ENCODE results near the gene PROCA1.

PROCA1 gene

GRCh38 chr17:28704219-28704858 lies 7.3 kb downstream of the PROCA1 start:
- DNase-seq (ENCODE audit: low spot score in 2 of 2) (no peak), ATAC-seq (replicated peaks; ENCODE audit: extremely low read depth, poor library complexity, severe bottlenecking) (no peak)
- Mint-ChIP-seq H3K27ac (ENCODE audit: low read depth) (no peak overlapping the region), H3K4me3 (no peak overlapping the region), H3K4me1 (no peaks in the 10 kb centered on the region), H3K9me3 (no peaks in the 10 kb centered on the region), H3K36me3 (ENCODE audit: insufficient read depth) (peaks cover 24% of the 10 kb centered on the region), H3K27me3 (no peaks in the 10 kb centered on the region)

DNA sequence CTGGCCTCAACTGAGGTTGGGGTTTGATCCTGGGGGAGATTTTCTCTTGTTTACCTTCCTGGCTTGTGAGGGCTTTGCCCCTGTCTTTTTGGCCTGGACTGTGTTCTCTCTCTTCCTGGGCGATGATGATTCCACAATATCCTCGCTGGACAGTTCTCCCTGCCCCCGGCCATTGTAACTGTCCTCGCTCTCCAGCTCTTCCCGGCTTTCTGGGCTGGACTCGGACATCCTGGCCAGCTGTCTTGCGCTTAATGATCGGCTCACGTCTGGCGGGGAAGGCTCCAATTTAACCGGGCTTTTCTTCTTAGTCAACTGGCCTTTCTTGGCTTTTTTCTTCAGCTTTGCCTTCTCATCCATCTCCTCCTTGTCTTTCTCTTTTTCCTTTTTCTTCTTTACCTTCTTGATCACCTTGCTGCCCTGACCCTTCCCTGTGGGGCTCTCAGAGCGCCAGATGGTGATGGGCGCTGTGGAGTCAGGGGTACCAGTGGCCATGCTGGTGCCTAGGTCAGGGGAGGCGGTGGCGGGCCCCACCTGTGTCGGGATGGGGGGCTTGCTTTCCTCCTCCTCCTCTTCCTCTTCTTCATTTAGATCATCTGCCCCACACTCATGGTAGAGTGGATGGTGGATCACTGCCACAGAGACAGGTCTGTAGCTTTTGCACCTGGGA lies 8.0 kb downstream of the PROCA1 start:
- Mint-ChIP-seq H3K4me3 (no peak overlapping the region), H3K27ac (ENCODE audit: low read depth) (no peak overlapping the region), H3K27me3 (no peaks in the 10 kb centered on the region), H3K9me3 (no peaks in the 10 kb centered on the region), H3K4me1 (no peaks in the 10 kb centered on the region), H3K36me3 (ENCODE audit: insufficient read depth) (peaks cover 29% of the 10 kb centered on the region)
- ATAC-seq (replicated peaks; ENCODE audit: extremely low read depth, poor library complexity, severe bottlenecking) (no peak), DNase-seq (ENCODE audit: low spot score in 2 of 2) (no peak)

- Mint-ChIP-seq H3K4me1 (no peaks in the 10 kb centered on the region), H3K27me3 (no peaks in the 10 kb centered on the region), H3K36me3 (ENCODE audit: insufficient read depth) (peaks cover 35% of the 10 kb centered on the region), H3K27ac (ENCODE audit: low read depth) (no peak overlapping the region), H3K4me3 (no peak overlapping the region), H3K9me3 (no peaks in the 10 kb centered on the region)
- no peak for DNase-seq (ENCODE audit: low spot score in 2 of 2)
- no peak for ATAC-seq (replicated peaks; ENCODE audit: extremely low read depth, poor library complexity, severe bottlenecking)
Measured at GRCh38 chr17:28702752-28703150, 8.9 kb downstream of the PROCA1 start.

DNA sequence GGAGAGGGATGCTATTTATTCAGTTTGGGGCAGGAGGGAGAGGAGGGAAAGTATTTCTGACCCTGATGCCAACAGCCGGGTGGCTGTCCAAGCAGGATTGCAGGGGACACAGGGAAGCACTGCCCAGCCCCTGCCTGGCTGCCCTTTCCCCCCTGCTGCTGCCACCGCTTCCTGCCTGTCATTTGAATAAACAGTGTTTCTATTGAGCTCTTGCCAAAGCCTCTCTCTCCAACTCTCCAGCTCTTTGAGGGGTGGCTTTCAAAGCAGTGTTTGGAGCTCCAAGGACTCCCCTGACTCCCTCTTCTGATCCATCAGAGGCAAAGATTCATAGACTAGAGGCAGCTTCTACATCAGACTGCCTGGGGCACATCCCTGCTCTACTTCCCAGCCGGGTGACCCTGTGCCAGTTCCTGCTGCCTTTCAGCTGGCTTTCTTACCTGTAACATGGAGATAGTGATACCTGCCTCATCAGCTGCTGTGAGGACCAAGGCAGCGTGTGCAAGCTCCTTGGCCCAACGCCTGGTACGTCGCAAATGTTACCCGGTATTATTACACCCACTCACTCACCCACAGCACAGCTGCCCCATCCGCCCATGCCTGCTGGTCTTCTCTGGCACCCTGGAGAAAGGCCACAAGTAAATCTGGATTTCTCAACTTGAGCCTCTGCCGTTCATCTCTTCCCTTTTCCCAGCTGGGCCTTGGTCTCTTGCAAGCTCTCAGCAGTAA lies 9.5 kb downstream of the PROCA1 start:
- no peak for DNase-seq (ENCODE audit: low spot score in 2 of 2)
- Mint-ChIP-seq H3K9me3 (no peaks in the 10 kb centered on the region), H3K4me3 (no peak overlapping the region), H3K27me3 (no peaks in the 10 kb centered on the region), H3K27ac (ENCODE audit: low read depth) (no peak overlapping the region), H3K36me3 (ENCODE audit: insufficient read depth) (peaks cover 38% of the 10 kb centered on the region), H3K4me1 (no peaks in the 10 kb centered on the region)
- no peak for ATAC-seq (replicated peaks; ENCODE audit: extremely low read depth, poor library complexity, severe bottlenecking)

- Mint-ChIP-seq H3K9me3 (no peaks in the 10 kb centered on the region), H3K4me3 (no peak overlapping the region), H3K27ac (ENCODE audit: low read depth) (peak overlapping the region; percentile 32), H3K4me1 (no peaks in the 10 kb centered on the region), H3K36me3 (ENCODE audit: insufficient read depth) (peaks cover 48% of the 10 kb centered on the region), H3K27me3 (no peaks in the 10 kb centered on the region)
- ATAC-seq (replicated peaks; ENCODE audit: extremely low read depth, poor library complexity, severe bottlenecking) (no peak), DNase-seq (ENCODE audit: low spot score in 2 of 2) (no peak)
Measured at GRCh38 chr17:28700830-28701492, 10.7 kb downstream of the PROCA1 start.

DNA sequence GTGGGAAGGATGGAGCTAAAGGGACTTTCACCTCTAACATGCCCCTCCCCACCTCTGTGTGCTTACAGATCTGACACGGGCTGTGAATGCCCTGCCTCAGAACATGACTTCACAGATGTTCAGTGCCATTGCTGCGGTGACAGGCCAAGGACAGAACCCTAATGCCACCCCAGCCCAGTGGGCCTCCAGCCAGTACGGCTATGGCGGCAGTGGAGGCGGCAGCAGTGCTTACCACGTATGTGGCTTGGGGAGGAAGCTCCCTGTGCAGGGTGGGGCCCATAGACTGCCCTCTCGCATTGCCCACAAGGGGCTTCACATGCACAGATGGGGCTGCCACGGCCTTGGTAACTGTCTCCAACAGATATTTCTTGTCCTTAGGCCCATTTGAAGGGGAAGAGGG lies 11.4 kb downstream of the PROCA1 start:
- Mint-ChIP-seq H3K9me3 (no peaks in the 10 kb centered on the region), H3K27me3 (no peaks in the 10 kb centered on the region), H3K4me1 (no peaks in the 10 kb centered on the region), H3K27ac (ENCODE audit: low read depth) (no peak overlapping the region), H3K4me3 (no peak overlapping the region), H3K36me3 (ENCODE audit: insufficient read depth) (peaks cover 54% of the 10 kb centered on the region)
- ATAC-seq (replicated peaks; ENCODE audit: extremely low read depth, poor library complexity, severe bottlenecking) (no peak), DNase-seq (ENCODE audit: low spot score in 2 of 2) (no peak)

DNA sequence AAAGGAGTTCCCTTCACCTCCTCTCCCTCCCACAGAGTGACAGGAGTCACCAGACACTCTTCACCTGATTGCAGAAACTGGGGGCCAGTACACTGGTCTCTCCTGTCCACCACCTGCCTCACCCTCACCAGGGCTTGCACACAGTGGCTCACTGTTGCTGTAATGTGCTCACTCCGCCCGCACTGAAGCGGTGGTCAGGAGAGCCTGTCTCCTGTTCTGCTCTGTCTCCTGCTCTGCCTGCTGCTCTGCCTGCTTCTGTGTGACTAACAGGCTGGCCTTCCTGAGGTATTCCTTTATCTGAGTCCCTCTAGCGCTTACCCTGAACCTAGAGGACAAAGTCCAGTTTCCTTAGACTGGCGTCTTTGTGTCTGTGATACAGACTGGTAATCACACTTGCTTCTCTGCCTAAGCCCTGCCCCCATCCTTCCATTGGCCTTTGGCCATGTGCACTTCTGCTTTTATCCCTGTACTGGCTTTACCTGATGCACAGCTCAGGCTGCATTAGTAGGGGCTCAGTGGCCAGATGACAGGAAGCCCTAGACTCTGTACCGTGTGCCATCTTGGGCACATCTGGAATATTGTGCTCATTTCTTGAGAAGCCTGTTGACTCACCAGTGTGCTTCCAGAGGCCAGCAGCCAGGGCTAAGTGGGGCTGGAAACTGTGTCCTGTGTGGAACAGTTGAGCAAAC lies 13.3 kb downstream of the PROCA1 start:
- Mint-ChIP-seq H3K27ac (ENCODE audit: low read depth) (no peak overlapping the region), H3K4me1 (no peaks in the 10 kb centered on the region), H3K36me3 (ENCODE audit: insufficient read depth) (peaks cover 67% of the 10 kb centered on the region), H3K27me3 (no peaks in the 10 kb centered on the region), H3K9me3 (no peaks in the 10 kb centered on the region), H3K4me3 (no peak overlapping the region)
- DNase-seq (ENCODE audit: low spot score in 2 of 2) (no peak), ATAC-seq (replicated peaks; ENCODE audit: extremely low read depth, poor library complexity, severe bottlenecking) (no peak)

- Mint-ChIP-seq H3K36me3 (ENCODE audit: insufficient read depth) (peaks cover 73% of the 10 kb centered on the region), H3K4me1 (no peaks in the 10 kb centered on the region), H3K27ac (ENCODE audit: low read depth) (peak overlapping the region; percentile 51), H3K4me3 (no peak overlapping the region), H3K9me3 (no peaks in the 10 kb centered on the region), H3K27me3 (no peaks in the 10 kb centered on the region)
- no peak for ATAC-seq (replicated peaks; ENCODE audit: extremely low read depth, poor library complexity, severe bottlenecking)
- no peak for DNase-seq (ENCODE audit: low spot score in 2 of 2)
Measured at GRCh38 chr17:28693869-28694268, 17.8 kb downstream of the PROCA1 start.

DNA sequence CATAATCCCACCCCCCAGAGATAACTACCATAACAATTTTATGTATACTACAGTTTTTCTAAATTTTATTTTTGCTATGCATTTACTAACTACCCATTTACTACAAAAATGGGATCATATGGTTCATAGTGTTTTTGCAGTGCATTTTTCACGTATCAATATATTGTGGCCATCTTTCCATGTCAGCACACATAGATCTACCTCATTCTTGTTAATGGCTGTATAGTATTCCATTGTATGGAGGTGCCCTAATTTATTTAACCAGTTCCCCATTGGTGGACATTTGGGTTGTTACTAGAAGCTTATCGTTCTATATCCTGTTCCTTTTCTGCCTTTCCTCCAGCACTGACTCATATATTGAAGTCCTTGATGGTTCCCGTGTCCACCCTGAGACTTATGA lies 22.7 kb downstream of the PROCA1 start:
- no peak for ATAC-seq (replicated peaks; ENCODE audit: extremely low read depth, poor library complexity, severe bottlenecking)
- H3K4me1 Mint-ChIP-seq, result no peaks in the 10 kb centered on the region
- H3K27ac Mint-ChIP-seq (ENCODE audit: low read depth), result no peak overlapping the region
- H3K4me3 Mint-ChIP-seq, result no peak overlapping the region
- H3K27me3 Mint-ChIP-seq, result no peaks in the 10 kb centered on the region
- DNase-seq (ENCODE audit: low spot score in 2 of 2), result no peak
- no peaks in the 10 kb centered on the region for H3K9me3 Mint-ChIP-seq
- peaks cover 80% of the 10 kb centered on the region for H3K36me3 Mint-ChIP-seq (ENCODE audit: insufficient read depth)

- Mint-ChIP-seq H3K27me3 (no peaks in the 10 kb centered on the region), H3K4me3 (no peak overlapping the region), H3K36me3 (ENCODE audit: insufficient read depth) (peaks cover 79% of the 10 kb centered on the region), H3K4me1 (no peaks in the 10 kb centered on the region), H3K9me3 (no peaks in the 10 kb centered on the region), H3K27ac (ENCODE audit: low read depth) (no peak overlapping the region)
- ATAC-seq (replicated peaks; ENCODE audit: extremely low read depth, poor library complexity, severe bottlenecking), result no peak
- DNase-seq (ENCODE audit: low spot score in 2 of 2), result no peak
Measured at GRCh38 chr17:28688481-28688880, 23.2 kb downstream of the PROCA1 start.

- Mint-ChIP-seq H3K27me3 (no peaks in the 10 kb centered on the region), H3K36me3 (ENCODE audit: insufficient read depth) (peaks cover 86% of the 10 kb centered on the region), H3K4me3 (no peak overlapping the region), H3K4me1 (no peaks in the 10 kb centered on the region), H3K9me3 (no peaks in the 10 kb centered on the region), H3K27ac (ENCODE audit: low read depth) (no peak overlapping the region)
- no peak for ATAC-seq (replicated peaks; ENCODE audit: extremely low read depth, poor library complexity, severe bottlenecking)
- no peak for DNase-seq (ENCODE audit: low spot score in 2 of 2)
Measured at GRCh38 chr17:28686296-28686695, 25.4 kb downstream of the PROCA1 start.

GRCh38 chr17:28685366-28685765 lies 26.3 kb downstream of the PROCA1 start:
- peaks cover 88% of the 10 kb centered on the region for H3K36me3 Mint-ChIP-seq (ENCODE audit: insufficient read depth)
- no peak for DNase-seq (ENCODE audit: low spot score in 2 of 2)
- H3K4me1 Mint-ChIP-seq, result no peaks in the 10 kb centered on the region
- H3K27ac Mint-ChIP-seq (ENCODE audit: low read depth), result no peak overlapping the region
- H3K4me3 Mint-ChIP-seq, result no peak overlapping the region
- no peaks in the 10 kb centered on the region for H3K9me3 Mint-ChIP-seq
- no peaks in the 10 kb centered on the region for H3K27me3 Mint-ChIP-seq
- no peak for ATAC-seq (replicated peaks; ENCODE audit: extremely low read depth, poor library complexity, severe bottlenecking)

Data from central memory CD8-positive, alpha-beta T cell (primary cell).